ENCODE data around the gene ARSK. TPM values are rescaled to one million over a fixed set of nuclear protein-coding genes. Genes with fewer than 3 reads are reported as not detected.

ARSK gene
- total RNA-seq, 2 experiments from 2014 or later = 4.3 to 4.9 TPM

- Mint-ChIP-seq H3K27me3 (no peaks in the 10 kb centered on the region), H3K9me3 (ENCODE audit: low read depth) (no peaks in the 10 kb centered on the region), H3K36me3 (peaks cover 44% of the 10 kb centered on the region), H3K27ac (no peak overlapping the region), H3K4me3 (no peak overlapping the region), H3K4me1 (peaks cover 6% of the 10 kb centered on the region)
- ATAC-seq (no peak), DNase-seq (no peak)
- CTCF ChIA-PET = interaction anchor here (1.2 to 1.5 kb wide), 2 partner anchors 10 to 11 kb away, joined by 3 read pairs; no protein-coding TSS in a partner anchor
Measured at GRCh38 chr5:95533761-95534160, 21.1 kb upstream of the ARSK start.

- ATAC-seq = no peak
- CTCF ChIA-PET = no interaction called here
- Mint-ChIP-seq H3K4me1 (peaks cover 6% of the 10 kb centered on the region), H3K27ac (no peak overlapping the region), H3K4me3 (no peak overlapping the region), H3K27me3 (no peaks in the 10 kb centered on the region), H3K9me3 (ENCODE audit: low read depth) (no peaks in the 10 kb centered on the region), H3K36me3 (peaks cover 62% of the 10 kb centered on the region)
- DNase-seq = no peak
Measured at GRCh38 chr5:95537501-95537900, 17.4 kb upstream of the ARSK start.

GRCh38 chr5:95543017-95543705 lies 11.7 kb upstream of the ARSK start:
- peak; percentile 39 for ATAC-seq
- peaks cover 12% of the 10 kb centered on the region for H3K4me1 Mint-ChIP-seq
- H3K36me3 Mint-ChIP-seq = peaks cover 47% of the 10 kb centered on the region
- DNase-seq = no peak
- H3K27ac Mint-ChIP-seq = no peak overlapping the region
- no peak overlapping the region for H3K4me3 Mint-ChIP-seq
- H3K9me3 Mint-ChIP-seq (ENCODE audit: low read depth) = no peaks in the 10 kb centered on the region
- no peaks in the 10 kb centered on the region for H3K27me3 Mint-ChIP-seq
- CTCF ChIA-PET = interaction anchor here (1.1 to 1.6 kb wide), 4 partner anchors 9 to 21 kb away, joined by 3 to 4 read pairs (median 3); partner anchors contain the start of genes ARSK and SKIC3

- no peak for DNase-seq
- CTCF ChIA-PET = no interaction called here
- Mint-ChIP-seq H3K36me3 (peaks cover 40% of the 10 kb centered on the region), H3K27me3 (no peaks in the 10 kb centered on the region), H3K27ac (no peak overlapping the region), H3K4me1 (peaks cover 34% of the 10 kb centered on the region), H3K9me3 (ENCODE audit: low read depth) (no peaks in the 10 kb centered on the region), H3K4me3 (no peak overlapping the region)
- no peak for ATAC-seq
Measured at GRCh38 chr5:95549030-95549429, 5.9 kb upstream of the ARSK start.

GRCh38 chr5:95554331-95554646 lies 612 bp upstream of the ARSK start:
- peak; percentile 37 for ATAC-seq
- DNase-seq = no peak
- H3K4me1 Mint-ChIP-seq = peaks cover 38% of the 10 kb centered on the region
- peaks cover 20% of the 10 kb centered on the region for H3K36me3 Mint-ChIP-seq
- CTCF ChIA-PET = interaction anchor here (0.7 to 1.6 kb wide), 2 partner anchors 12 to 93 kb away, joined by 3 to 4 read pairs; no protein-coding TSS in a partner anchor
- no peaks in the 10 kb centered on the region for H3K9me3 Mint-ChIP-seq (ENCODE audit: low read depth)
- H3K4me3 Mint-ChIP-seq = peak overlapping the region; percentile 86
- no peaks in the 10 kb centered on the region for H3K27me3 Mint-ChIP-seq
- peak overlapping the region; percentile 87 for H3K27ac Mint-ChIP-seq

GRCh38 chr5:95555553-95555952 lies 652 bp downstream of the ARSK start:
- ATAC-seq = no peak
- H3K27me3 Mint-ChIP-seq = no peaks in the 10 kb centered on the region
- H3K4me3 Mint-ChIP-seq = peak overlapping the region; percentile 86
- no peak for DNase-seq
- no peaks in the 10 kb centered on the region for H3K9me3 Mint-ChIP-seq (ENCODE audit: low read depth)
- H3K36me3 Mint-ChIP-seq = peaks cover 15% of the 10 kb centered on the region
- CTCF ChIA-PET = interaction anchor here (1.0 to 1.6 kb wide), 2 partner anchors 13 to 226 kb away, joined by 3 to 4 read pairs; no protein-coding TSS in a partner anchor
- peaks cover 40% of the 10 kb centered on the region for H3K4me1 Mint-ChIP-seq
- peak overlapping the region; percentile 87 for H3K27ac Mint-ChIP-seq

GRCh38 chr5:95557841-95558240 lies 2.9 kb downstream of the ARSK start:
- CTCF ChIA-PET = no interaction called here
- Mint-ChIP-seq H3K4me3 (no peak overlapping the region), H3K27ac (no peak overlapping the region), H3K27me3 (no peaks in the 10 kb centered on the region), H3K4me1 (peaks cover 25% of the 10 kb centered on the region), H3K9me3 (ENCODE audit: low read depth) (no peaks in the 10 kb centered on the region), H3K36me3 (peaks cover 2% of the 10 kb centered on the region)
- DNase-seq (no peak), ATAC-seq (no peak)

GRCh38 chr5:95562282-95562681 lies 7.4 kb downstream of the ARSK start:
- peaks cover 2% of the 10 kb centered on the region for H3K36me3 Mint-ChIP-seq
- CTCF ChIA-PET = no interaction called here
- peaks cover 5% of the 10 kb centered on the region for H3K4me1 Mint-ChIP-seq
- H3K4me3 Mint-ChIP-seq = no peak overlapping the region
- no peak overlapping the region for H3K27ac Mint-ChIP-seq
- ATAC-seq = no peak
- DNase-seq = no peak
- no peaks in the 10 kb centered on the region for H3K9me3 Mint-ChIP-seq (ENCODE audit: low read depth)
- H3K27me3 Mint-ChIP-seq = no peaks in the 10 kb centered on the region

- H3K4me1 Mint-ChIP-seq = peaks cover 2% of the 10 kb centered on the region
- no peak for DNase-seq
- no peaks in the 10 kb centered on the region for H3K27me3 Mint-ChIP-seq
- CTCF ChIA-PET = no interaction called here
- H3K27ac Mint-ChIP-seq = no peak overlapping the region
- H3K9me3 Mint-ChIP-seq (ENCODE audit: low read depth) = no peaks in the 10 kb centered on the region
- no peak for ATAC-seq
- H3K4me3 Mint-ChIP-seq = no peak overlapping the region
- H3K36me3 Mint-ChIP-seq = peaks cover 2% of the 10 kb centered on the region
Measured at GRCh38 chr5:95563367-95563766, 8.5 kb downstream of the ARSK start.

- DNase-seq = no peak
- peaks cover 2% of the 10 kb centered on the region for H3K36me3 Mint-ChIP-seq
- no peak overlapping the region for H3K27ac Mint-ChIP-seq
- ATAC-seq = no peak
- no peaks in the 10 kb centered on the region for H3K9me3 Mint-ChIP-seq (ENCODE audit: low read depth)
- CTCF ChIA-PET = interaction anchor here (0.7 to 1.6 kb wide), 3 partner anchors 8 to 579 kb away, joined by 3 read pairs; no protein-coding TSS in a partner anchor
- H3K4me1 Mint-ChIP-seq = peaks cover 2% of the 10 kb centered on the region
- no peaks in the 10 kb centered on the region for H3K27me3 Mint-ChIP-seq
- H3K4me3 Mint-ChIP-seq = no peak overlapping the region
Measured at GRCh38 chr5:95564450-95564849, 9.5 kb downstream of the ARSK start.

GRCh38 chr5:95565280-95565920 lies 10.5 kb downstream of the ARSK start:
- Mint-ChIP-seq H3K36me3 (peaks cover 2% of the 10 kb centered on the region), H3K4me1 (no peaks in the 10 kb centered on the region), H3K9me3 (ENCODE audit: low read depth) (no peaks in the 10 kb centered on the region), H3K27me3 (no peaks in the 10 kb centered on the region), H3K27ac (no peak overlapping the region), H3K4me3 (no peak overlapping the region)
- ATAC-seq (no peak), DNase-seq (no peak)
- CTCF ChIA-PET = interaction anchor here (1.5 to 1.6 kb wide), 2 partner anchors 9 to 21 kb away, joined by 3 read pairs; no protein-coding TSS in a partner anchor

- no peaks in the 10 kb centered on the region for H3K9me3 Mint-ChIP-seq (ENCODE audit: low read depth)
- DNase-seq (no peak), ATAC-seq (no peak)
- CTCF ChIA-PET = no interaction called here
- H3K4me3 Mint-ChIP-seq = no peak overlapping the region
- no peaks in the 10 kb centered on the region for H3K4me1 Mint-ChIP-seq
- H3K36me3 Mint-ChIP-seq = peaks cover 14% of the 10 kb centered on the region
- H3K27me3 Mint-ChIP-seq = no peaks in the 10 kb centered on the region
- H3K27ac Mint-ChIP-seq = no peak overlapping the region
Measured at GRCh38 chr5:95572016-95572415, 17.1 kb downstream of the ARSK start.

GRCh38 chr5:95581576-95581975 lies 26.7 kb downstream of the ARSK start:
- Mint-ChIP-seq H3K27ac (no peak overlapping the region), H3K27me3 (no peaks in the 10 kb centered on the region), H3K9me3 (ENCODE audit: low read depth) (no peaks in the 10 kb centered on the region), H3K4me3 (no peak overlapping the region), H3K36me3 (peaks cover 10% of the 10 kb centered on the region), H3K4me1 (no peaks in the 10 kb centered on the region)
- CTCF ChIA-PET = interaction anchor here (1.2 to 1.4 kb wide), 2 partner anchors 12 to 15 kb away, joined by 3 read pairs; no protein-coding TSS in a partner anchor
- DNase-seq (no peak), ATAC-seq (no peak)

- Mint-ChIP-seq H3K27ac (no peak overlapping the region), H3K36me3 (peaks cover 10% of the 10 kb centered on the region), H3K27me3 (no peaks in the 10 kb centered on the region), H3K9me3 (ENCODE audit: low read depth) (no peaks in the 10 kb centered on the region), H3K4me3 (no peak overlapping the region), H3K4me1 (no peaks in the 10 kb centered on the region)
- DNase-seq = no peak
- no peak for ATAC-seq
- CTCF ChIA-PET = no interaction called here
Measured at GRCh38 chr5:95583992-95584391, 29.1 kb downstream of the ARSK start.
